ENCODE results near the gene CTNNAL1. TPM values are rescaled to one million over a fixed set of nuclear protein-coding genes. Genes with fewer than 3 reads are reported as not detected.

CTNNAL1 gene
- total and polyA plus RNA-seq, 9 of the 15 experiments (the other 6 are each of a cell fraction or from before 2014, with no cell fraction given) = 23.2 to 78.0 (median 46.7) TPM

DNA sequence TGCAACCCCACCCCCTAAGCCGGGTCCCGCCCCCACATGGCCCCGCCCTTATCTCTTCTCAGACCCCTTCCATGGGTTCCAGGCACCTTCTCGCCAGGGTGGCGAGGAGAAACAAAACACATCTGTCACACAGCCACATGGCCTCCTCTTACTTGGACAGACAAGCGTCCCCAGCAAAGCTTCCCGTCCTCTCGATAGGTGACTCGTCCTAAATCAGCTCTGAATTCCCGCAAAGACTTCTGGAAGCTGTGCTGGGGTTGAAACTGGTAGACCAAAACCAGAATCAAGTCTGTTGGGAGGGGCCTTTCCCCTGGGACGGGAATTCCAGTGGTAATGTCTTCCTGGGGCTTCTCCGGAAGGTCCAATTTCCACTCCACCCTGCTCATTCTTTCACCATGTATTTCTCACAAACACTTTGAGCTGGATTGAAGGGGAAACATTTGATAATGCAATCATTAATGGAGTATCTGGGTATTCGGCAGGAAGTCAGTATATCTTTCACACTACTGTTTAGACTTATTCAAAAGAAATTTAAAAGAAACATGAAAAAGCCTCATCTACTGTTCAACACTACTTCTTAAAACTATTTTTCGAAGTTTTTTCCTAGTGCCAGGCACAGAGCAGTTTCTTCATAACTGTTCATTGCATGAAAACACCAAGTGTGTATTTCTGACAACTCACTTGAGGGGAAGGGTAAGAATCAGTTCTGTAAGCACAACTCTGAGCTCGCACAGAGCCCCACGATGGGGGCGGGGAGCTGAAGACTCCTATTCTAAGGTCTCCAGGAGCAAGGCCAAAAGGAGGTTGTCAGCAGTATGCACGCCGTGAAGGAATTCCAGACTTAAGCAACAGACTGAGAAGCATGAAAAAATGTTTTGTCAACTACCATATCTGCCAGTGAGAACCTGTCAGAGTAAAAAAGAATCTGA, 644 bp upstream of the CTNNAL1 start (continued):
- TF ChIP-seq, protein P1, sequence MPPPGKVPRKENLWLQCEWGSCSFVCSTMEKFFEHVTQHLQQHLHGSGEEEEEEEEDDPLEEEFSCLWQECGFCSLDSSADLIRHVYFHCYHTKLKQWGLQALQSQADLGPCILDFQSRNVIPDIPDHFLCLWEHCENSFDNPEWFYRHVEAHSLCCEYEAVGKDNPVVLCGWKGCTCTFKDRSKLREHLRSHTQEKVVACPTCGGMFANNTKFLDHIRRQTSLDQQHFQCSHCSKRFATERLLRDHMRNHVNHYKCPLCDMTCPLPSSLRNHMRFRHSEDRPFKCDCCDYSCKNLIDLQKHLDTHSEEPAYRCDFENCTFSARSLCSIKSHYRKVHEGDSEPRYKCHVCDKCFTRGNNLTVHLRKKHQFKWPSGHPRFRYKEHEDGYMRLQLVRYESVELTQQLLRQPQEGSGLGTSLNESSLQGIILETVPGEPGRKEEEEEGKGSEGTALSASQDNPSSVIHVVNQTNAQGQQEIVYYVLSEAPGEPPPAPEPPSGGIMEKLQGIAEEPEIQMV (tag; conservative IDR thresholded peaks at IDR 0.05; ENCODE audit: low read depth) = no peak
- TF ChIP-seq FOXK1 (CRISPR knock-in tag; IDR thresholded peaks at IDR 0.05; ENCODE audit: borderline replicate concordance) (no peak), POLR2H (tag; IDR thresholded peaks at IDR 0.05; ENCODE audit: low read depth) (0 out of 2 replicates have a peak, but pooled peaks have one; percentile 47), EZH2 (IDR thresholded peaks at IDR 0.05; ENCODE audit: borderline replicate concordance, low read depth, low read length) (no peak), HSF4 (CRISPR knock-in tag; IDR thresholded peaks at IDR 0.05; ENCODE audit: borderline replicate concordance) (no peak), ZBTB9 (CRISPR knock-in tag; IDR thresholded peaks at IDR 0.05) (no peak), NFXL1 (CRISPR knock-in tag; IDR thresholded peaks at IDR 0.05) (no peak), NCOA4 (IDR thresholded peaks at IDR 0.05; ENCODE audit: partially characterized antibody) (no peak), VEZF1 (CRISPR knock-in tag; IDR thresholded peaks at IDR 0.05) (peak; percentile 9; the same call in 1 of the 2 replicates), KAT2B (IDR thresholded peaks at IDR 0.05; ENCODE audit: low read depth, low read length) (no peak)
